ENCODE measurements around the gene ASTN2.

DNA sequence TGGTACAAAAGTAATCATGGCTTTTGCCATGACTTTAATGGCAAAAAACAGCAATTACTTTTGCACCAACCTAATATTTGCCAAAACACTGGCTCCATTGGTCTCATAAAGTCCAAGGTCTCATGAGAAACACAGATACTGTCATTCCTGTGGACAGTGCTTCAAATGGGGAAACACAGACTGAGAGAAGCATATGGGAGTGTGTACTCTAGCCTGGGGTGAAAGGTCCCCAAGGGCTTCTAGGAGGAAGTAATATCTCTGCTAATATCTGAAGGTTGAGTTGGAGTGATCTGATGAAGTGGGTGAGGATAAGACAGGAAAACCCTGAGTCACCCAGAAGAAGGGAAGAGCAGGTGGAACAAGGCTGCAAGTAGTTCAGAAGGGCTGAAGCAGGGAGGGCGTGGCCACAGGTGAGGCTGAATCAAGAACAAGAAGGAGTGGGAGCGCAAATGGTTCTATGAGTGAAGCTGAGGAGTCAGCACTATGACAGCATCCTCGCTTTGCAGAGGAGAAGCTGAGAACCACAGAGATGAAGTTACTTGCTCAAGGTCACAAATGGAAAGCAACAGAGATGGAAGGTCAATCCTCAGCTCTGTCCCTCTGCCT, 164.1 kb downstream of the ASTN2 start:
- TF ChIP-seq ZZZ3 (IDR thresholded peaks at IDR 0.05) (no peak), ZFP30 (CRISPR knock-in tag; IDR thresholded peaks at IDR 0.05; ENCODE audit: borderline replicate concordance) (no peak), GABPA (tag; conservative IDR thresholded peaks at IDR 0.05; ENCODE audit: low read depth) (no peak), ZNF146 (CRISPR knock-in tag; IDR thresholded peaks at IDR 0.05; ENCODE audit: unreplicated experiment) (no peak), KDM1A (IDR thresholded peaks at IDR 0.05) (no peak), CBX5 (IDR thresholded peaks at IDR 0.05; ENCODE audit: borderline replicate concordance, low read depth) (no peak)
- TF ChIP-seq, protein P1, sequence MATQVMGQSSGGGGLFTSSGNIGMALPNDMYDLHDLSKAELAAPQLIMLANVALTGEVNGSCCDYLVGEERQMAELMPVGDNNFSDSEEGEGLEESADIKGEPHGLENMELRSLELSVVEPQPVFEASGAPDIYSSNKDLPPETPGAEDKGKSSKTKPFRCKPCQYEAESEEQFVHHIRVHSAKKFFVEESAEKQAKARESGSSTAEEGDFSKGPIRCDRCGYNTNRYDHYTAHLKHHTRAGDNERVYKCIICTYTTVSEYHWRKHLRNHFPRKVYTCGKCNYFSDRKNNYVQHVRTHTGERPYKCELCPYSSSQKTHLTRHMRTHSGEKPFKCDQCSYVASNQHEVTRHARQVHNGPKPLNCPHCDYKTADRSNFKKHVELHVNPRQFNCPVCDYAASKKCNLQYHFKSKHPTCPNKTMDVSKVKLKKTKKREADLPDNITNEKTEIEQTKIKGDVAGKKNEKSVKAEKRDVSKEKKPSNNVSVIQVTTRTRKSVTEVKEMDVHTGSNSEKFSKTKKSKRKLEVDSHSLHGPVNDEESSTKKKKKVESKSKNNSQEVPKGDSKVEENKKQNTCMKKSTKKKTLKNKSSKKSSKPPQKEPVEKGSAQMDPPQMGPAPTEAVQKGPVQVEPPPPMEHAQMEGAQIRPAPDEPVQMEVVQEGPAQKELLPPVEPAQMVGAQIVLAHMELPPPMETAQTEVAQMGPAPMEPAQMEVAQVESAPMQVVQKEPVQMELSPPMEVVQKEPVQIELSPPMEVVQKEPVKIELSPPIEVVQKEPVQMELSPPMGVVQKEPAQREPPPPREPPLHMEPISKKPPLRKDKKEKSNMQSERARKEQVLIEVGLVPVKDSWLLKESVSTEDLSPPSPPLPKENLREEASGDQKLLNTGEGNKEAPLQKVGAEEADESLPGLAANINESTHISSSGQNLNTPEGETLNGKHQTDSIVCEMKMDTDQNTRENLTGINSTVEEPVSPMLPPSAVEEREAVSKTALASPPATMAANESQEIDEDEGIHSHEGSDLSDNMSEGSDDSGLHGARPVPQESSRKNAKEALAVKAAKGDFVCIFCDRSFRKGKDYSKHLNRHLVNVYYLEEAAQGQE (IDR thresholded peaks at IDR 0.05; ENCODE audit: borderline replicate concordance), result no peak
- TF ChIP-seq, protein P1 (CRISPR knock-in tag; IDR thresholded peaks at IDR 0.05; ENCODE audit: low read depth), result no peak

All from K562 (cell line).